Mesendoderm (in vitro differentiated cells): ENCODE data around the gene TRMT112.

ENCODE experiments used
- DNase-seq: peaks from one replicate; pipeline ENCODE4 v3.0.0; 2013
- H2AK5ac ChIP-seq: 2 replicates; pipeline ENCODE4 v1.6.1; 2013; ENCODE audit warnings: low read length, inconsistent platforms
- H2BK120ac ChIP-seq: 2 replicates; pipeline ENCODE4 v1.6.1; 2013; ENCODE audit warnings: low read depth, mild to moderate bottlenecking, low read length, moderate library complexity, mixed read lengths
- H2BK15ac ChIP-seq: replicated peaks from 2 replicates; pipeline ENCODE4 v1.6.1; 2013; ENCODE audit warnings: low read depth, mild to moderate bottlenecking, moderate library complexity
- H2BK5ac ChIP-seq: 2 replicates; pipeline ENCODE4 v1.6.1; 2013; ENCODE audit warnings: low read length, inconsistent platforms
- H3K18ac ChIP-seq: 2 replicates; pipeline ENCODE4 v1.6.1; 2013; ENCODE audit warnings: mild to moderate bottlenecking, low read length, mixed read lengths
- H3K23ac ChIP-seq: one replicate; pipeline ENCODE4 v1.6.1; 2013; ENCODE audit warnings: low read length
- H3K27ac ChIP-seq: 2 replicates; pipeline ENCODE4 v1.5.1; 2013; ENCODE audit warnings: low read depth, mild to moderate bottlenecking, inconsistent platforms, low read length, moderate library complexity
- H3K27me3 ChIP-seq: 2 replicates; pipeline ENCODE4 v1.6.1; 2013; ENCODE audit warnings: low read length, control low read depth, mild to moderate bottlenecking, inconsistent platforms; ENCODE audit not compliant: insufficient read depth, poor library complexity
- H3K36me3 ChIP-seq: 2 replicates; pipeline ENCODE4 v1.6.1; 2013; ENCODE audit warnings: low read length, inconsistent platforms; ENCODE audit not compliant: control insufficient read depth, insufficient read depth
- H3K4ac ChIP-seq: one replicate; pipeline ENCODE4 v1.6.1; 2013; ENCODE audit warnings: low read depth, mild to moderate bottlenecking, low read length, moderate library complexity
- H3K4me1 ChIP-seq: 2 replicates; pipeline ENCODE4 v1.6.1; 2013; ENCODE audit warnings: low read depth, low read length, inconsistent platforms; ENCODE audit not compliant: control insufficient read depth
- H3K4me2 ChIP-seq: 2 replicates; pipeline ENCODE4 v1.6.1; 2013; ENCODE audit warnings: low read length
- H3K4me3 ChIP-seq: 2 replicates; pipeline ENCODE4 v1.5.1; 2013; ENCODE audit warnings: mild to moderate bottlenecking, low read length
- H3K56ac ChIP-seq: one replicate; pipeline ENCODE4 v1.6.1; 2013; ENCODE audit warnings: low read length
- H3K79me1 ChIP-seq: 2 replicates; pipeline ENCODE4 v1.6.1; 2013; ENCODE audit warnings: low read length, inconsistent platforms
- H3K79me2 ChIP-seq: 2 replicates; pipeline ENCODE4 v1.6.1; 2013; ENCODE audit warnings: mild to moderate bottlenecking, low read length; ENCODE audit not compliant: control insufficient read depth, insufficient read depth
- H3K9ac ChIP-seq: 2 replicates; pipeline ENCODE4 v1.6.1; 2013; ENCODE audit warnings: low read length, inconsistent platforms
- H4K5ac ChIP-seq: one replicate; pipeline ENCODE4 v1.6.1; 2013; ENCODE audit warnings: low read length
- H4K8ac ChIP-seq: one replicate; pipeline ENCODE4 v1.6.1; 2013; ENCODE audit warnings: low read depth, mild to moderate bottlenecking, control low read depth, low read length, moderate library complexity
- WGBS: extraction: QIAGEN DNeasy Blood & Tissue Kit; methylation state at CpG from one replicate; pipeline ENCODE4 v1.1.7; 2013; ENCODE audit warnings: low lambda C conversion rate, missing lambda C conversion rate; ENCODE audit not compliant: insufficient coverage; ENCODE audit errors: extremely low coverage; 5-methylcytosine and 5-hydroxymethylcytosine counted together

TRMT112 gene

GRCh38 chr11:64357446-64357845 is 40.1 kb upstream of the TRMT112 start:
- H3K4me1 ChIP-seq: peaks cover 10% of the 10 kb centered on the region
- no peak overlapping the region for H3K4me2 ChIP-seq
- H3K36me3 ChIP-seq: no peaks in the 10 kb centered on the region
- no peaks in the 10 kb centered on the region for H3K27me3 ChIP-seq
- H2BK120ac ChIP-seq: no peak overlapping the region
- DNase-seq: no peak
- H3K27ac ChIP-seq: no peak overlapping the region
- no CpG with 5 or more reads among the region's 6 CpGs for WGBS
- no peak overlapping the region for H4K5ac ChIP-seq
- no peak overlapping the region for H3K23ac ChIP-seq
- no peak overlapping the region for H2AK5ac ChIP-seq
- H3K4ac ChIP-seq: no peak overlapping the region
- no peaks in the 10 kb centered on the region for H3K79me2 ChIP-seq
- H2BK15ac ChIP-seq: no peak overlapping the region
- peak overlapping the region; percentile 85 for H3K56ac ChIP-seq
- no peak overlapping the region for H3K18ac ChIP-seq
- peaks cover 4% of the 10 kb centered on the region for H3K79me1 ChIP-seq
- no peak overlapping the region for H3K4me3 ChIP-seq
- no peak overlapping the region for H3K9ac ChIP-seq
- H2BK5ac ChIP-seq: no peak overlapping the region
- no peak overlapping the region for H4K8ac ChIP-seq

DNA sequence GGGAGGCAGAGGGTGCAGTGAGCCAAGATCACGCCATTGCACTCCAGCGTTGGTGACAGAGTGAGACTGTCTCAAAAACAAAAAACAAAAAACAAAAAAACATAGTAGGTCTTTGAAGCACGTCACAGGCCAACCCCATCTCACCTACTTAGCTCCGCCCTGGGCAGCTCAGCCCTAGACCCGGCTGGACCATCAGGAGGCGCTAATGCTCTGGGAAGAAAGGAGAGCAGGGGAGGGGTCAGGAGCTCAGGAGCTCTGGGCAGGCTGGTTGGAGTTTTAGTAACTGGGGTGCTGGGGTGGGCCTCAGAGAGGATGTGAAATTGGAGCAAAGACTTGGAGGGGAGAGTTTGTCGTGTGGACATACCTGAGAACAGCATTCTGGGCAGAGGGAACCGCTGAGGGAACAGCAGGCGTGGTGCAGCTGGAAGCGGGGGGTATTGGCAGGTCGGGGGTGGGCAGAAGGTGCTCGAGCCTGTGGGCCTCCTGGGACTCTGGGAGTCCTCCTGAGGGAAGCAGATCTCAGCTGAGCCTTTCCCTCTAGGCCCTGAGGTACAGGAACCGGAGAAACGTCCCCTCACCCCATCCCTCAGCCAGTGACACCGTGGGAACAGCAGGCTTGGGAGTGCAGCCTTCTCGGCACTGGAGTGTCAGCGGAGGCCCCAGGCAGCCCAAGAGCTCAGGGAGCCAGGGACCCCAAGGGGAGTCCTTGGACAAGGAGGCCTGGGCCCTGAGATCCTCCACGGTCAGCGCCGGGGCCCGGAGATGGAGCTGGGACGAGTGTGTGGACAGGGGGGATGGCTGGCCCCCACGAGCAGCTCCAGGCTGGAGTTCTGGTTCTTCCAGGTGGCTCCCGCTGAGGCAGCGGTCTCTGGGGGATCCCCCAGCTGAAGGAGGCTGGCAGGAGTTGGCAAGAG is 39.4 kb upstream of the TRMT112 start:
- no peaks in the 10 kb centered on the region for H3K27me3 ChIP-seq
- peaks cover 4% of the 10 kb centered on the region for H3K79me1 ChIP-seq
- H2BK5ac ChIP-seq: no peak overlapping the region
- no peaks in the 10 kb centered on the region for H3K36me3 ChIP-seq
- H4K5ac ChIP-seq: no peak overlapping the region
- H3K4me2 ChIP-seq: no peak overlapping the region
- no peak overlapping the region for H3K23ac ChIP-seq
- H3K9ac ChIP-seq: peak overlapping the region; percentile 23
- H3K56ac ChIP-seq: peak overlapping the region; percentile 58
- no peak overlapping the region for H2AK5ac ChIP-seq
- no CpG with 5 or more reads among the region's 25 CpGs for WGBS
- no peak overlapping the region for H4K8ac ChIP-seq
- DNase-seq: peak; percentile 94
- no peak overlapping the region for H2BK15ac ChIP-seq
- H2BK120ac ChIP-seq: no peak overlapping the region
- no peak overlapping the region for H3K4me3 ChIP-seq
- no peak overlapping the region for H3K18ac ChIP-seq
- H3K4ac ChIP-seq: no peak overlapping the region
- H3K4me1 ChIP-seq: peaks cover 10% of the 10 kb centered on the region
- no peaks in the 10 kb centered on the region for H3K79me2 ChIP-seq
- no peak overlapping the region for H3K27ac ChIP-seq

GRCh38 chr11:64355078-64355940 is 38.0 kb upstream of the TRMT112 start:
- Histone ChIP-seq H3K27ac (no peak overlapping the region), H4K8ac (no peak overlapping the region), H3K4ac (no peak overlapping the region), H3K23ac (no peak overlapping the region), H2BK15ac (no peak overlapping the region), H3K18ac (peak overlapping the region; percentile 30), H3K27me3 (no peaks in the 10 kb centered on the region), H3K9ac (peak overlapping the region; percentile 51), H3K36me3 (no peaks in the 10 kb centered on the region), H3K4me2 (no peak overlapping the region), H3K4me1 (peaks cover 10% of the 10 kb centered on the region), H2AK5ac (peak overlapping the region; percentile 68), H3K4me3 (no peak overlapping the region), H3K79me2 (no peaks in the 10 kb centered on the region), H2BK120ac (no peak overlapping the region), H4K5ac (no peak overlapping the region), H2BK5ac (peak overlapping the region; percentile 7), H3K79me1 (peaks cover 4% of the 10 kb centered on the region), H3K56ac (peak overlapping the region; percentile 82)
- no CpG with 5 or more reads among the region's 23 CpGs for WGBS
- peak; percentile 92 for DNase-seq

GRCh38 chr11:64353715-64354506 is 36.6 kb upstream of the TRMT112 start:
- H3K27ac ChIP-seq: no peak overlapping the region
- WGBS: no CpG with 5 or more reads among the region's 20 CpGs

DNA sequence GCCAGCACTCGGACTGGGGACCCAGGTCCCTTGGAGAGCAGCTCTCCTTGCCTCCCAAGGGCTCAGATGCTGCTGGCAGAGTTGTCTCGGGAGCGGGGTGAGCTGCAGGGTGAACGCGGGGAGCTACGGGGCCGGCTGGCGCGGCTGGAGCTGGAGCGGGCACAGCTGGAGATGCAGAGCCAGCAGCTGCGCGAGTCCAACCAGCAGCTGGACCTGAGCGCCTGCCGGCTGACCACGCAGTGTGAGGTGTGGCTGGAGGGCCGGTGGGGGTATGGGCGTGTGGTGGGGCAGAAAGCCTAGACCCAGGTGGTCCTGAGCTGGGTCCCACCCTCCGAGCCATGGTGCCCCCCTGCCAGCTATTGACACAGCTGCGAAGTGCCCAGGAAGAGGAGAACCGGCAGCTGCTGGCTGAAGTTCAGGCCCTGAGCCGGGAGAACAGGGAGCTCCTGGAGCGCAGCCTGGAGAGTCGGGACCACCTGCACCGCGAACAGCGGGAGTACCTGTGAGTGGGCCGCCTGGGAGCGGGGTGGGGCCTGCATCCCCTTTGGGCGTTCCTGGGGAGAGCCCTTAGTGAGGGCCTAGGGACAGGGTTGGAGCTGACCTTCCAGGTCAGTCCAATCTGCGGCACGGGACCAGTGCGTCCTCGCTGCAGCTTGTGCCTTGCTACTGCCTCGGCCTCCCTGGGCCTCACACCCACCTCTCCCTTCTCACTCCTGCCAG is 35.8 kb upstream of the TRMT112 start:
- Histone ChIP-seq H3K36me3 (no peaks in the 10 kb centered on the region), H3K9ac (no peak overlapping the region), H3K56ac (no peak overlapping the region), H3K18ac (no peak overlapping the region), H3K4me1 (peaks cover 5% of the 10 kb centered on the region), H3K4ac (no peak overlapping the region), H2BK15ac (no peak overlapping the region), H3K79me1 (no peaks in the 10 kb centered on the region), H2AK5ac (no peak overlapping the region), H3K4me3 (no peak overlapping the region), H3K4me2 (no peak overlapping the region), H2BK120ac (no peak overlapping the region), H4K5ac (no peak overlapping the region), H4K8ac (no peak overlapping the region), H2BK5ac (no peak overlapping the region), H3K23ac (no peak overlapping the region), H3K79me2 (no peaks in the 10 kb centered on the region), H3K27ac (no peak overlapping the region), H3K27me3 (no peaks in the 10 kb centered on the region)
- no peak for DNase-seq
- no CpG with 5 or more reads among the region's 34 CpGs for WGBS

More at GRCh38 chr11:64353715-64354506, 36.6 kb upstream of the TRMT112 start:
- Histone ChIP-seq H3K27me3 (no peaks in the 10 kb centered on the region), H3K56ac (no peak overlapping the region), H3K23ac (no peak overlapping the region), H3K4me3 (no peak overlapping the region), H4K8ac (no peak overlapping the region), H3K4me1 (peaks cover 8% of the 10 kb centered on the region), H3K18ac (no peak overlapping the region), H2AK5ac (no peak overlapping the region), H3K79me1 (no peaks in the 10 kb centered on the region), H2BK15ac (no peak overlapping the region), H3K36me3 (no peaks in the 10 kb centered on the region), H3K79me2 (no peaks in the 10 kb centered on the region), H3K4ac (no peak overlapping the region), H3K9ac (no peak overlapping the region), H4K5ac (no peak overlapping the region), H2BK5ac (no peak overlapping the region), H2BK120ac (no peak overlapping the region), H3K4me2 (no peak overlapping the region)
- no peak for DNase-seq
